GM21786 (cell line): ENCODE data around the gene AZI2.

Experiments used
- ATAC-seq: cut with Tn5 transposase; IDR thresholded peaks from one replicate; pipeline ENCODE4 v1.9.1; 2021; ENCODE audit not compliant: unreplicated experiment

The AZI2 gene, protein sequence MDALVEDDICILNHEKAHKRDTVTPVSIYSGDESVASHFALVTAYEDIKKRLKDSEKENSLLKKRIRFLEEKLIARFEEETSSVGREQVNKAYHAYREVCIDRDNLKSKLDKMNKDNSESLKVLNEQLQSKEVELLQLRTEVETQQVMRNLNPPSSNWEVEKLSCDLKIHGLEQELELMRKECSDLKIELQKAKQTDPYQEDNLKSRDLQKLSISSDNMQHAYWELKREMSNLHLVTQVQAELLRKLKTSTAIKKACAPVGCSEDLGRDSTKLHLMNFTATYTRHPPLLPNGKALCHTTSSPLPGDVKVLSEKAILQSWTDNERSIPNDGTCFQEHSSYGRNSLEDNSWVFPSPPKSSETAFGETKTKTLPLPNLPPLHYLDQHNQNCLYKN

DNA sequence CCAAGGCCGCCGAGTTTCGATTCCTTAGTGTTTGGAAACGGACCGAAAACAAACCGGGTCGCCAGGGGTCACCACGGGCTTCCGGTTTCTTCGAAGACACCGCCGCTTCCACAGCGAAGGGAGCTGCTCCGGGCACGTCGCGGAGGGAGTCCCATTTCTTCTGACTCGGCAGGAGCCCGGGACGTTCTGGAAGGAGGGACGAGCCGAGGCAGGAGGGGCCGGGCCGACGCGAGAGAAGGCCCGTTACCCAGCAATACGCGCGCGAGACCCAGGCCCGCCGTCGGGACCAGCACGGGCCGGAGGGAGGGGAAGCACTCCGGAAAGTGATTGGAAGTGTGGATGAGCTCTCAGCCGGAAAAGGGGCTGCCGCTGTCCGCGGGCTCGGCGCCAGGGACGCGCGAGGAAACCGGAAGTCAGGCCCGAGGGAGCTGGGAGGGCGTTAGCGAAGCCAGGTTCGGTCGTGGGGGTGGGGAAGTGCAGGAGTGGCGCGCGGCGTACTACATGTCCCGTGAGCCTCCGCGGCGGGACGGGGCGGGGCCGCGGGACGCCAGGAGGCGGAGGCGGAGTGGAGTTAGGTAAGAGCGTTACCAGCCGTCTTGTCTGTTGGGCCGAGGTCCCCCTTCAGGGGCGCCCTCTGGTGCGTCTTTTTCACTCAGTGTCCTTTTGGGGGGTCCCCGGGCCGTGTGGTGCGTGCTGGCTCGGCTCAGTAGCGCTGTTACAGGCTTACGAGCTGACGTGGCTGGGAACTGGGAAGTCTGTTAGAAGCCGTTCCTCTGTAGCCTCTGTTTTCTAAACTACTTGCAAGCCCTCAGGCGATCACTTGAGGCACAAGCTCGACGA, at the start of gene AZI2, which contains the start of gene ZCWPW2:
Gene AZI2 (minus strand): TSS at position 196 of the 840 bp plus-strand sequence. CDS start 8,207 bp downstream, outside the sequence.
Gene ZCWPW2 (plus strand): TSS at position 93 of the 840 bp plus-strand sequence. CDS start 64,348 bp downstream, outside the sequence.
- ATAC-seq, result peak; percentile 85

DNA sequence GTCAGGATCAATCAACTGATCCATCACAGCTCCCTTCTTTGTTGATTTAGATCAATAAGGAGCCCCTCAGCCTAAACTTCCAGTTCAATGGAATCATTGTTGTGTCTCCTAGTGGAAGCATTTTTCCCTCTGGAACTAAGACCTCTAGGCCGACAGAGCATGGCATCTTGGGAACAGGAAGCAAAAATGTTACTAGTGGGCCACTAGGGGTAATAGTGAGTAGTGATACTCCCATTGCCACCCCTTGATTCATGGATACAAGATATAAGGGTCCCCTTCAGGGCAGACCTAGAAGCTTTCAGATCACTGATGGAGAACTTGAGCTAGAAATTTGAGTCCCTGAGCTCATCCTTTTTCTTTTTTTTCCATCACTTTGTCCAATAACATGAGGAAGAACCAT, 40.4 kb upstream of the AZI2 start:
- ATAC-seq, result no peak

DNA sequence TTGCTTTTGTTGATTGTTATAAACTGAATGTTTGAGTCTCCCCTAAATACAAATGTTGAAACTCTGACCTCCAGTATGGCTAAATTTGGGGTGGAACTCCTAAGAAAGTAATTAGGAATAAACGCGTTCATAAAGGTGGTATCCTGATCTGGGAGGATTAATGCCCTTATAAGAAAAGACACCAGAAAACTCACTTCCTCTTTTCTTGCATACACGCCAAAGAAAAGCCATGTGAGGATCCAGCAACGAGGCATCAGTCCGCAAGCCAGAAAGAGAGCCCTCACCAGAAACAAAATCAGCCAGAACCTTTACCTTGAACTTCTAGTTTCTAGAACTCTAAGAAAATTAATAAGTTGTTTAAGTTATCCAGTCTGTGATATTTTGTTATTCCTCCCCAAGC, 37.4 kb upstream of the AZI2 start:
- no peak for ATAC-seq

DNA sequence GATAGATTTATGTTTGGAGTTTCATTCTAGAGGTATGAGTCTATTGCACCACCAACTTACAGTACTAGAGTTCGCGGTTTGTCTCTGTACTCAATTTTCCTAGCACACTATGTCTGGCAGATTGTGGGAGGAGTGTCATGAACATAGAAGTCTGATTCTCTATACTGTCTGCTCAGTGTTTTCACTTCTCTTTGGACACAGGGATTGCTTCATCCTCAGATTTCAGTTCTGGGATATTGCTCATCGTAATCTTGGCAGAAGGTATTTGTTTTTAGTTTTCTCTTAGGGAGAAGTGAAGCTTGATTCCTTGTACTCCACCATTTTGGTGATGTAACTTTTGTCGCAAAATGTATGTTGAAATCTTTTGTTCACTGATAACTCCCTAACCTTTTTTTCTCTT, 27.8 kb upstream of the AZI2 start:
- ATAC-seq, result no peak

DNA sequence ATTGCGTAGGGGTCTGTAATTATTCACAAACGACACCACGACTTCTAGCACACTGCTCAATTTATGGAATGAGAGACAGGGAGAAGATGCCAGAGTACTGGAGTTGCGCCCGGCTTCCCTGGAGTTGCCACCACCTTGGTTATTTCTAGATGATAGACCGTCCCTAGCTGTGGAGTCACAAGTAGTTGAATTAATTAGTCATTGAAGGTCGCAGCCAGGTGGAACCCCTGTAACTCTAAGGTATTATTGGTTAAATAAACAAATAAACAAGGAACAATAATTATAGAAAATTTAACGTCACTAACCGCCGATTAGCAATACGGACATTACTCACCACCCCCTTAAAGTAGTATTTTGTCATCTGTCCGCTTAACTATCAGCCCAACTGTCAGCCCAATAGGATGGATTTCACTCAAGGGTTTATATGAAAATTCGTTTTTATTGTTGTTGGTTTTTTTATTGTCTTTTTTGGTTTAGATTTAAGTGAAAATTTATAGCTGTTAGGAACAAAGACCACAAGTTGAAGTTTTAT, 911 bp upstream of the AZI2 start:
- no peak for ATAC-seq

DNA sequence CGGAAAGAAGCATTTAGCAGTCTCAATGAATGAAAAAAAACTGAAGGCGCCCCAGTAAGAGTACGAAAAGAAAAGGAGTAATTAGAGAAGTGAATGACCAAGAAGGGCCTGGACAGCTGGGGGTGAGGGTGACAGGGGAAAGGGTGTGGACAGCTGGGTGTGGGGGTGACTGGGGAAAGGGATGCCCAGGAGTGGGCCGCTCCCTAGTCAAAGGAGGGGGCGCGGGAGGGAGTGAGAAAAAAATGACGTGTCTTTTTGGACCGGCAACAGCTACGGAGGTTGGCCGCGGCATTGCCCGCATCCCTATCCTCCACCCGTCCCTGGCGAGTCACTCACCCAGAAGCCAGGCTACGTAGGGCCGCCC, 377 bp downstream of the AZI2 start:
- no peak for ATAC-seq

DNA sequence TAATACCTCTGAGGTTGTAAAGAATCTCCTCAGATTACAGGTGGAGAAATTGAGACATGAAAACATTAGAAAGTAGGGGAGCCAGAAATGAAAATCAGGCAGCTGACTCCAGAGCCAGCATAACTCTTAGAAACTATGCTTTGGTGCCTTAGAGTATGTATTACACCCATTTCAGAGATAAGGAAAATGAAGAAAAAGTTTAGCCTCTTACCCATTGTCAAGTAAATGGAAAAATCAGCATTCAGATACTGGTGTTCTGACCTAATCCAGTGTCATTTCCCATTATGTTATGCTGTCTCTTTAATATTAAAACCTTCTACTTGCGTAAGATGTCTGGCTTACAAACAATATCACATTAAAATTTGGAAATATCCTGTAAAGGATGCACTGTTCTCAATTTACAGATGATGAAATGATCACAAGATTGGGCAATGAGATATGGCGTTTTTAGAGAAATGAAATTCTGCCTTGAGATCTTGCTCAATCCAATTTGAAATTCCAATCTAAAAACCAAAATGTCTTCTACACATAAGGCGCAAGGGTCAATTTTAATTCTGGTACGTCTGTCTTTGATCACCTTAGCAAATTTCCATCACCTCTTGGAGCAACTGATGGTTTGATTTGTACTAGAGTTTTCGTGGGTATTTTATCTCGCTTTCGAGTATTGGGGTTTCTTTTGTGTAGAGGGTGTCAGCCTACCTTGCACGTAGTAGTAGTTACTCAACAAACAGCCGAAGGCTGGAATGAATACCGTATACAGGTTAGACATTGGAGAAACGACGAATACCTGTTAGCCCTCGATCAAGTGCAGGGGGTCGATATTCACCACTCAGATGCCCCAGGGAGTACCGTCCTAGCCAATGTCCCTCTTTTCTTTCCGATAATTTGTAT, 1.0 kb downstream of the AZI2 start:
- ATAC-seq, result no peak

DNA sequence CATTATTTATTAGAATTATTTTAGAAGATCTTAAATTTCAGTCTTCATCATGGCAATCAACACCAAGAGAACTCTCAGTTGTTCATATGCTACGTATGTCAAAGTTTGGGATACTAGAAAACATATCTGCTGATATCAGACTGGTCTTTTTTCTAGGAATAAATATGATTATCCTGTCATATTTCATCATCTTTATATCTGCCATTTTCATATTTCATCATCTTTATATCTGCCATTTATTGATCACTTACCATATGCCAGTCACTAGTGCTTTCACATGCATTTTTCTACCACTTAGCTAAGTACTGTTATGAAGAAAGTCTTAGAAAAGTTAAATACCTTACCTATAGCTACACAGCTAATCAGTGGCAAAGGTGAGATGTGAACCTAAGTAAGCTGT, 2.9 kb downstream of the AZI2 start:
- ATAC-seq, result no peak

DNA sequence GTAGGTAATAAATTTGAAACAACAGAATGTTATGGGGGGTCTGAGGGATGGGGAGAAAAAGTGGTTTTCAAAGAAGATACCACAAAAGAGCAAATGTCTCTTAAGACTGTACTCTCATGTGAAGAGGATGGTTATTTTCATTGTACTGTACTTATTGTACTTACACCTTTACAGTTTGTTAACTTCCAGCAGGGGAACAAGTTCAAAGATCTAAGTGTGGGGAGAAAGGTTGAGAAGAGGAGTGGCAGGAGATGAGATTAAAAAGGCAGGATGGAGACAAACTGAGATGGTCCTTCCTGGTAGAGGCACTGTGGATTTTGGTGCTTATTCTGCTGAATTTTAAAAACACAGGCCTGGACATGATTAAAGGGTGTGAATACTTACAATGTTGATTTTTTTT, 5.5 kb downstream of the AZI2 start:
- ATAC-seq, result no peak

DNA sequence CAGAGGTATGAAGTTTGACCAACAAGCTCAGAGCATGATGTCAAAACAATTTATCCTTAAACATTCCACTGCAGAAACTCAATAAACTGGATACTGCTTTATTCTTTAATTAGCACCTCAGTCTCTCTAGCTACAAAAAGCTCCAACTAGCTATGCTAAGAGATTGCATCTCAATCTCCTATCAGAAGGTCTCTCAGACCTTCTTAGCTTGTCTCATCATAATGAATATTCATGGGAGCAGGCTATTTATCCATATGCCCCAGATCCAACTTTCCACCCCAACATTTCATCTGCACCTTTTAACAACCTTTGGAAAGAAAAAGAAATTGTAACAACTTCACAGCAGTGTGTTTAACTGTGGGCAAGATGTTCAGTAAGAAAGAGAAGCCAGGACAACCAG, 11.4 kb downstream of the AZI2 start:
- ATAC-seq, result no peak

DNA sequence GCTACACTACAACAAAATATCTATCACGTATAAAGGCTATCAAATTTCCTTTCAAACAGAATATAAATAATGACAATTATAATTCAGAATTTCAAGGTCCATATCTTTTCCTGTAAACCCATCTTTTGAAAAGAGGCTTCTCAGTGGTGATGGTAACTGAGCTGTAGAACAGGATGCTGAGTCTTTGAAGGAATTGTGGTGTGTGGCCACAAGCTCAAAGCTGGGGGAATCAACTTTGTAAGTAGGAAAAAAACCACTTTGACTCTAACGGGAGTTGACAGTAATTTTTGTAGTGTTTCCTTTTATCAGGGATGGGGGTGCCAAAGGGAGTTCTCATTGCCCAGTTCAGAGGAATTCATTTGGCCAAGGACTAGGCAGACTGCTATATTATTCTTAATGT, 13.4 kb downstream of the AZI2 start:
- no peak for ATAC-seq

DNA sequence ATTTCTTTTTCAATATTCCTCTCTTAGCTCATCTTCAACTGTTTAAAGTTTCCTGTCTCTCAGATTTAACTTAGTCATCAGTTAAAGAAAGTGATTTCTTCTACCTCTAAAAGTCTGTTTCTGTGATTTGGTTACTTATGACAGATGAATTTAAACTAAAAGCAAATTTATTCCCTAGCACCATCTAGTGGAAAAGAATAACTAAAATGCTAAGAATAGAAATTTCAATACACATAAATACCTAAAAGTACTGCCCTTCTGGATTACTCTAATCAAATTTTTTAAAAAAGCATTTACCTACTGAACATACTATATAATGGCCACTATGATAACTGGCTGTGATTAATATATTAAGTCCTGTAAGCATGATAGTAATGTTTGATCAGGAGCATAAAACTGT, 14.1 kb downstream of the AZI2 start:
- no peak for ATAC-seq

DNA sequence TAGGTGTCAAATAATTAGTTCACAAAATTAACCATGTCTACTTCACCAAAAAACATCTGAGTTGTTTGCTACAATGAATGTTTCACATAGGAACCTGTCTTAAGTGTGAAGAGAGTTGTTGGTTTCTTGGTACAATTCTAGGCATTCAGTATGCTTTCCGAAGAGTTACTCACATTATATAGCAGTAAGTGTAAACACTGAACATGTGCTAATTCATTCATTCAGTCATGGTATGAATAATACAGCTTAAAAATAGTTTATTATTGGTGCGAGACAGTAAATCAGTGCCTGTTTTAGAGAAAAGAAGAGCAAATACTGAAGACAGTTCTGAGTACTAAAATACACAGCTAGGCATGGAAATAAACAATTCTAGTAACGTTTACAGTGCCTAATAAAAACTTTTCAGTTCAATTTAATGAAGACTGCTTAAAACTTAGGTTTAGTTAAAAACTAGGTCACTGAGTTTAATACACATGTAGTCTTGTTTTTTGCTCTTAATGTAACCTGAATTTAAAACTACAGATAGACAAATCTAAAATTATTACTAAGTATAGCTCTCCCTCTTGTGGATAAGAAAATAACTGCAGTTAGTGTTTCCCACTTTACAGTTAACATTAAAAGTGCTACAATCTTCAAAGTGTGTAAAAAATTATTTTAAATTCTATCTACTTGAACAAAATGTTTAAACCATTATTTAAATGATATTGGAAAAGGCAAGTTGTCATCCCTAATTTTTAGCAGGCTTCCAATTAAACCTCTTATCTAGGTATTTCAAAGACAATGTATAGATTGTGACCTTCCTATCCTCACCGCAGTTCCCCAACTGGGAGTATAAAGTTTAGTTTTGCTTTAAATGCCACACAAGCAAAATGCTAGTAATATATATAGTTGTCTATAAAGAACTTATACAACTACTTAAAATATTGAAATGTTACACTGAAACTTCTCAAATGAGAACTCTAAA, 20.2 kb downstream of the AZI2 start:
- ATAC-seq, result no peak

DNA sequence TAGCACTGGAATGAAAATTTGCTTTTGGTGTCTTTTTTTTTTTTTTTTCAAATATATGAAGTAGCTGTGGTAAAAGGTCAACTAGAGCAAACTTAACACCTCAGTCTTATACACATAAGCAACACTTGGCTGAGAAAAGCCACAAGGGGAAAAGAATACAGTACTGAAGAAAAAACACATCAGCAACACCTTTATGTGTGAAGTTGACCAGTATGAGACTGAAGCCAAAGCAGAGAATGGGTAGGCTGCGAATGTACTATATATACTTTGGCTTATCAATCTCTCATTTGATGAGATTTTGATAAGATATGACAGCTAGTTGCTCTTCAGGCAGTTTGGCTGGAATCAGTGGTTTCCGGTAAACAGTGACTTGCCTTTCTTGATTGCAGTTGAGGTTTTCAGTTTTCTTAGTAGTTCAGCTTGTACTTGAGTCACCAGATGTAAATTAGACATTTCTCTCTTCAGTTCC, 22.1 kb downstream of the AZI2 start:
- ATAC-seq, result peak; percentile 80

DNA sequence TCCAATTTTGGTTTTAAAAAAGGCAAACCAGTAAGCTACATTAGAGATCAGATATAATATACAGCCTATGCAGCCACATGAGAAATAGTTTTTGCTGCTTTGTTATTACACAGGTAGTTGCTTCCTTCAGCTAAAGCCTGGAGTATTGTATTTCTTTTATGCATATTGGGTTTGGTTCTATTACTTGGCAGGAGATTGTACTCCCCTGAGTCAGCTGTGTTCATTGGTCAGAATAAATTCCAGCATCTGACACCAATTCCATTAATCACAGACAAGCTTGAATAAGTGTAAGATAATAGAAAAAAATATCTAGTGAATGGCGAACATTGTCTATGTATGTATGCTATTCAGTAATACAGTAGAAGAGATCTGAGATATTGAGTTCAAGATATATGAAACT, 26.2 kb downstream of the AZI2 start:
- no peak for ATAC-seq

DNA sequence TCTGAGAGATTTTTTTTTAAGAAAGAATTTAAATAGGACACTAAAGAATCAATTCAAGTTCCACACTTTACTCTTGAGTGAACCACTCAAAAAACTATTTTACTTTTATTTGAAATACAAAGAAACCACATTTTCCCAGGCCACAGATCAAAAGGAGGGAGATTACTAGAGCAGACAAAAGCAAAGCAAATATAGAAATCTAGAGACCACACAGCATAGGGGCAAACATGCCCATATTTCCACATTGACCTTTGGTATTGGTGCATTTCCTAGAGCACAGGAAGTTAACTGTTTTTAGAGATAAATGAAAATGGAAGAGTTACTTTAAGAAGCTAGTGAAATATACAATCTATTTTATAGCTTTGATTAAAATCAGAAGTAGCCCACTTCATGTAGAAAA, 27.6 kb downstream of the AZI2 start:
- ATAC-seq, result no peak

DNA sequence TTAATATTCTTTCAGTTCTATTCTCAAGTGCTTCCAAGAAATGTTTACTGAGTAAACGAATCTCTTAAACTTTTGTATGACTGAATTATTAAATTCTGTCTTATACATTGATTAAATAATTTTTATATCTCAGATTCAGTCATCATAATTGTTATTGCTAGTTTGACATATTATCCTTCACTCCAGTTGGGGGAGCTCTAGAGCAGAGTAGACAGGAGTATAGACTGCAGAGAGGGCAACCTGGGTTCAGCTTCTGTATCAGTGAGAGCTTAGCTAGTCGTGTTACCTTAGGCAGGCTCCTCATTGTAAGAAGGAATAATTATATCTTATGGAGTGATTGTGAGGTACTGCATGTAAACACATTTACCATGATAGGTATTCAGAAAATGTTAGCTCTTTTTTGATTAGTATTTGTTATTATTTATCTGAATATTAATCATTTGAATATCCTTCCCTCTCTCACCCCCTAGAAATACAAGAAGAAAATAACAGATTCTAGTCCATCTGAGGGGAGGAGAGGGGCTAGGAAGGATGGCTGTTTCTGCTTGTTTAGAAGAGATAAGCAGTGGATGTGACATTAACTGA, 31.1 kb downstream of the AZI2 start:
- peak; percentile 90 for ATAC-seq

DNA sequence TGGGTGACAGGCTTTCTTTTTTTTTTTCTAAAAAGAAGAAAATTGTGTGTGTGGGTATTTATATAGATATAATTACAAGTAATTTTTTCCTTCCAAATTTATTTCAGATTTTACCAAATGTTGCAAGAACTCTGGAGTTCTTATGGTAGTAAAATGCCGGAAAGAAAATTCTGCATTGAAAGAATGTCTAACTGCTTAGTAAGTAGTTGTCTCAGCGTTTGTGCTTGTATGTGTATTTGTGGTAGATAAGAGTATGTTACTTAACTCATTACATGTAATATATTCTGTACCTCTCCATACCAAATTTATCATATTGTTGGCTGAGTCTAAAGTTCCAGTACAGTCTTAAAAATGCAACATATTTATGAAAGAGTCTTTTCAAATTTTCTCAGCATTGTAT, 32.4 kb downstream of the AZI2 start:
- ATAC-seq, result no peak

DNA sequence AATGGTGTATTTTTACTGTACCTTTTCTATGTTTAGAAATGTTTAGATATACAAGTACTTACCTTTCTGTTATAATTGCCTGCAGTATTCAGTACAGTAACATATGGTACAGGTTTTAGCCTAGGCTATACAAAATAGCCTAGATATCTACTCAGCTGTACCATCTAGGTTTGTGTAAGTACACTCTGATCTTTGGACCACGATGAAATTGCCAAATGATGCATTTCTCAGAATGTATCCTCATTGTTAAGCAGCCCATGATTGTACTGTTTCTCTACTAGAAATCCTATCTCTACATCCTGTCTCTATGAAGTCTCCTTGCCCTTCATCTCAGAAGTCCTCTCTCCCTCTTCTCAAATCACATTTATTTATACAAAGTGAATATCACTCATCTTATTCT, 32.9 kb downstream of the AZI2 start:
- ATAC-seq, result no peak
